Measurements from ENCODE around the gene SORT1.
"Not testable (repeated sequence)": the region's sequence is repeated elsewhere in the genome, so short reads cannot be mapped to it uniquely, and the experiment has no call there.

The SORT1 gene

GRCh38 chr1:109379907-109380306 lies 17.8 kb downstream of the SORT1 start:
- DNase-seq (ENCODE audit: low read depth in 2 of 2), result no peak

GRCh38 chr1:109379422-109379821 lies 18.3 kb downstream of the SORT1 start:
- DNase-seq (ENCODE audit: low read depth in 2 of 2), result no peak

- no peak for DNase-seq (ENCODE audit: low read depth in 2 of 2)
Observed at GRCh38 chr1:109377698-109378097, 20.0 kb downstream of the SORT1 start.

GRCh38 chr1:109373696-109374095 lies 24.0 kb downstream of the SORT1 start:
- not testable (repeated sequence) for DNase-seq (ENCODE audit: low read depth in 2 of 2)

GRCh38 chr1:109373126-109373525 lies 24.6 kb downstream of the SORT1 start:
- no peak for DNase-seq (ENCODE audit: low read depth in 2 of 2)

GRCh38 chr1:109372281-109372680 lies 25.4 kb downstream of the SORT1 start:
- DNase-seq (ENCODE audit: low read depth in 2 of 2), result no peak

- DNase-seq (ENCODE audit: low read depth in 2 of 2), result peak; percentile 2 to 7
Observed at GRCh38 chr1:109371341-109371739, 26.4 kb downstream of the SORT1 start.

GRCh38 chr1:109370712-109371340 lies 26.9 kb downstream of the SORT1 start:
- DNase-seq (ENCODE audit: low read depth in 2 of 2), result no peak

- no peak for DNase-seq (ENCODE audit: low read depth in 2 of 2)
Observed at GRCh38 chr1:109369167-109369746, 28.5 kb downstream of the SORT1 start.

- no peak for DNase-seq (ENCODE audit: low read depth in 2 of 2)
Observed at GRCh38 chr1:109368464-109368863, 29.3 kb downstream of the SORT1 start.

GRCh38 chr1:109367626-109368025 lies 30.1 kb downstream of the SORT1 start:
- DNase-seq (ENCODE audit: low read depth in 2 of 2), result no peak

GRCh38 chr1:109365642-109366204 lies 32.0 kb downstream of the SORT1 start:
- no peak for DNase-seq (ENCODE audit: low read depth in 2 of 2)

- DNase-seq (ENCODE audit: low read depth in 2 of 2), result no peak
Observed at GRCh38 chr1:109361649-109362048, 36.1 kb downstream of the SORT1 start.

- no peak for DNase-seq (ENCODE audit: low read depth in 2 of 2)
Observed at GRCh38 chr1:109361069-109361468, 36.6 kb downstream of the SORT1 start.

- no peak for DNase-seq (ENCODE audit: low read depth in 2 of 2)
Observed at GRCh38 chr1:109357616-109358015, 40.1 kb downstream of the SORT1 start.

GRCh38 chr1:109356915-109357314 lies 40.8 kb downstream of the SORT1 start:
- no peak for DNase-seq (ENCODE audit: low read depth in 2 of 2)

GRCh38 chr1:109356505-109356904 lies 41.2 kb downstream of the SORT1 start:
- DNase-seq (ENCODE audit: low read depth in 2 of 2), result no peak

GRCh38 chr1:109354929-109355328 lies 42.8 kb downstream of the SORT1 start:
- DNase-seq (ENCODE audit: low read depth in 2 of 2), result no peak

GRCh38 chr1:109351457-109351856 lies 46.3 kb downstream of the SORT1 start:
- DNase-seq (ENCODE audit: low read depth in 2 of 2), result no peak

GRCh38 chr1:109350655-109351054 lies 47.1 kb downstream of the SORT1 start:
- no peak for DNase-seq (ENCODE audit: low read depth in 2 of 2)

GRCh38 chr1:109350182-109350581 lies 47.5 kb downstream of the SORT1 start:
- DNase-seq (ENCODE audit: low read depth in 2 of 2), result no peak

GRCh38 chr1:109347511-109347910 lies 50.2 kb downstream of the SORT1 start:
- DNase-seq (ENCODE audit: low read depth in 2 of 2), result no peak

Data from stimulated activated CD8-positive, alpha-beta memory T cell treated with anti-CD3 and anti-CD28 coated beads, Interleukin-15, amount 100 ng/mL, for 48 hours (primary cell).